Eye (tissue), 1 donor: ENCODE results near the gene KIF26A.

Source experiments
- DNase-seq: peaks from one replicate; pipeline ENCODE4 v3.0.0-alpha.2; 2015

KIF26A gene

GRCh38 chr14:104161602-104162367, 23.4 kb downstream of the KIF26A start:
- DNase-seq = peak; percentile 41

GRCh38 chr14:104162495-104162894, 24.1 kb downstream of the KIF26A start:
- DNase-seq = no peak

DNA sequence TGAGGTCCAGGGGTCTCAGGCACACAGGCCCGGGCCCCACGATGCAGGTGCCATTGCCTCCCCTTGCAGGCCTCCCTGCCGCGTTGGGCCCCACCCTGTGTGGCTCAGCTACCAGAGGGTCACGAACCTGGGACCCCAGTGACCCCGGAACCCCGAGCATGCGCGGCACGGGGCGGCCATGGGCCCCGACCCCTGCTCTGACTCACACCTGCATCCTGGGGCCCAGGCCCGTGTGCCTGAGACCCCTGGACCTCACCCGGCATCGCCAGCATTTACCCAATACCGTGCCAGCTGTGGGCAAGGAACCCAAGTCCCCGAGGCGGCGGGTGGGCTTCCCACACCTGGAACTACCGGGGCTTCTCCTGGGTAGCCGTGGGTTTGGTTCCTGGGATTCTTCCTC, 25.2 kb downstream of the KIF26A start:
- no peak for DNase-seq

GRCh38 chr14:104164041-104164440, 25.7 kb downstream of the KIF26A start:
- DNase-seq = no peak

- DNase-seq = no peak
Observed at GRCh38 chr14:104164512-104164911, 26.1 kb downstream of the KIF26A start.

DNA sequence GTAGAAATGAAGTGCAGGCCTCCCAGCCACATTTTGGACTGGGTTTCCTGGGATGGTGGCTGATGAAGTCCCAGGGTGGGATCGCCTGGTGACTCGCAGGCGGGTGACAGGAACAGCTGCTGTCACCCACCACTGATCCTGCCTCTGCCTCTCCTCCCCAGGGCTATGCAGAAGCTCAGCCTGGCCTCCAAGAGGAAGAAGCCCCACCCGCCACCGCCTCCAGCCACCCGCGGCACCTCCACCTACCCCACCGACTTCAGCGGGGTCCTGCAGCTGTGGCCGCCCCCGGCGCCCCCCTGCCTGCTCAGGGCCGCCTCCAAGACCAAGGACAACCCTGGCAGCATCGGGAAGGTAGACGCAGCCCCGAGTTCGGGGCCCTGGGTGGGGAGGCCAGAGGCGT, 28.3 kb downstream of the KIF26A start:
- DNase-seq = no peak

- no peak for DNase-seq
Observed at GRCh38 chr14:104168603-104169002, 30.2 kb downstream of the KIF26A start.

DNA sequence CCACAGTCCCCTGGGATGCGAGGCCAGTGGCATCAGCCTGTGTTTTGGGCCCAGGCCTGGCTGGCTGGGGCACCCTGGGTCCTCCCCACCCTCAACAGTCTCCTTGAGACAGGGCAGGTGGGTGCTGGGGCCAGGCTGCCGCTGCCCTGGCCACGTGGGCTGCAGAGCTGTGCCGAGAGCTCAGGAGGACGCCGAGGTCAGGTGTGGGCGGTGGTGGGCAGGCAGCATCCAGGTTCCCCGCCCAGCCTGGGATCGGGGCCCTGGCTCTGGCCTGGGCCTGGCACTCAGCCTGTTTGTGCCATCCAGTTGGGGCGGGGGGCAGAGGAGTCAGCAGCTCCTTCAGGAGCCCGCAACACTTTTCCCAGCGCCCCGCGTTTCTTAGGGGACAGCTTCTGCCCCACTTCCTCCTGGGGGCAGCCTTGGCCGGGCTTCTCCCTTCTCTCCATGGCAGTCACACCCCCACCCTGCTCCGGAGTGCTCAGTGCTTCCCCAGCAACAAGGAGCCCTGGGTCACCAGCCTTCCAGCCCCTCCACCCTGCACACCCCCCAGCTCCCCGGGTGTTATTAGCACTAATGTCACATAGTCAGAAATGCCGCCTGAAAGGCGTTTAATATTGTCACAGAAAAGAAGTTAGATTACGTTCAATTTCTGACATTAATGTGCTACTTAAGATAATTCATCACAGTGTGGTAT, 30.8 kb downstream of the KIF26A start:
- no peak for DNase-seq

DNA sequence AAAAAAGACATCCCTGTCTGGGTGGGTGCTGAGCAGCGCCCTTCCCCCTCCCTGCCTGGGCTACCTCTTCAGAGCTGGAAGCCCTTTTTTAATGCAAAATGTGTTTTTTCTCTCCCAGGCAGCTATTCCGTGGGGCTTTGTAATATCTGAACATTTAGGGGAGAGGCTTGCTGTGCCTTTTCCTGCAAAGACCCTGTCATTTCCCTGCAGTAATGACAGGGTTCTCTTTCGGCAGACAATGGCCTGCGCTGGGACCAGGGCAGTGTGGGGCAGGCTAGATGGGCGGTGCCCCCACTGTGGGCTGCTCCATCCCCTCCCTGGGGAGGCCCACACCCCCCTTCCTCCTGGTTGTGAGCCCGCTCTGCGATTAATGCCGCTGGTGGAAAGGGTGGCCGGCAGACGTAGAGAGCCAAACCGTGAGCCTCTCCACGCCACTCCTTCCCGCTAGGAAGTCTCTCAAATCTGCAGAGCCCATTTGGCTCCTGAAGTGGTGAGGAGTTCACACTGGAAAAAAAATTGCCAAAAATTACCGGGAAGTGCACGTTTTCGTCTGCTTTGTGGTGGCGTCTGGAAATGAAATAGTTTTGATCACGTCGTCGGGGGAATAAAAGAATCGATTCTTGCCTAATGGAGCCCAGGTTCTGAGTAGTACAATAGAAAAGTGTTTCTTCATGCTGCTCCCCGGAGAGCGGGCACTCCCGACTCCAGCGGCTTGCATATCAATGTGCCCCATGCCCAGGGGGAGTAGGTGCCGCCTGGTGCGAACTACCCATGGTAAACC, 31.5 kb downstream of the KIF26A start:
- DNase-seq = peak; percentile 69

GRCh38 chr14:104171029-104171697, 32.8 kb downstream of the KIF26A start:
- DNase-seq = peak; percentile 34

DNA sequence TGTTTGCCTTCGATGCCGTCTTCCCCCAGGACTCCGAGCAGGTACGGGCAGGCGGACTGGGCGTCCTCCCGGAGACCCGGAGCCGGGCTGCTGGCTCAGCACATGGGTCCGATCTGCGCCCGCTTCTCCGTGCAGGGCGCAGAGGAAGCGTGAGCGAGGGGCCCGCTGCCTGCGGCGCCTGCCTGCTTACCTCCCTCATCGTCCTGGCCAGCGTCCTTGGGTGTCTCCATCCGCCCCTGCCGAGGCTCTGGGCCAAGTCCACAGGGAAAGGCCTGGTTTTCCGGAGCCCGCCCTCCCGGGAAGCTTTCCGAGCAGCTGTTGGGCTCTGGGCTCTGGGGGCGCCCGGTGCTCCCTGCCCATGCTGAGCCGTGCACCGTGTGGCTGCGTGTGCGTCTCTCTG, 33.5 kb downstream of the KIF26A start:
- no peak for DNase-seq

DNA sequence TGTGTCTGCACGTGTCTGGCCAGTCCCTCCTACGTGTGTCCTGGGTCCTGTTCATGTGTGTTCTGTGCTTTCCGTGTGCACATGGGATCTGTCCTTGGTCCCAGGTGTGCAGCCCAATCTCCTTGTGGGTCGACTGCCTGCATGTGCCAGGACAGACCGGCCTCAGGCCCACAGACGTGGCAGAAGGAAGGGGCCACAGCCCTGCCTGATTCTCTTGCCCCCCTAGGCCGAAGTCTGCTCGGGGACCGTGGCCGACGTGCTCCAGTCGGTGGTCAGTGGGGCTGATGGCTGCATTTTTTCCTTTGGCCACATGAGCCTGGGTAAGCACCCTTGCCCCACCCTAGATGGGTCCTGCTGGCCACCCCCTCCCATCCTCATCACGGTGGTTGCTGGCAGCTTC, 34.0 kb downstream of the KIF26A start:
- no peak for DNase-seq

DNA sequence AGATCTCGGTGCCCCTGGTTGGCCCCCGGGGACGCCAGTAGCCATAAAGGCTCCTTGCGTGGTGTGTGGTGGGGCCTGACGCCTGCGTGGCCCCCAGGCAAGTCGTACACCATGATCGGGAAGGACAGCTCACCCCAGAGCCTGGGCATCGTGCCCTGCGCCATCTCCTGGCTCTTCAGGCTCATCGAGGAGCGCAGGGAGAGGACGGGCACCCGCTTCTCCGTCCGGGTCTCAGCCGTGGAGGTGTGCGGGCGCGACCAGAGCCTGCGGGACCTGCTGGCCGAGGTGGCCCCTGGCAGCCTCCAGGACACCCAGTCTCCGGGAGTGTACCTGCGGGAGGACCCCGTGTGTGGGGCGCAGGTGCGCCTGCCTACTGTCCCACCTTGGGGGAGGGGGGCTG, 34.5 kb downstream of the KIF26A start:
- DNase-seq = no peak

- no peak for DNase-seq
Observed at GRCh38 chr14:104174051-104174450, 35.7 kb downstream of the KIF26A start.

DNA sequence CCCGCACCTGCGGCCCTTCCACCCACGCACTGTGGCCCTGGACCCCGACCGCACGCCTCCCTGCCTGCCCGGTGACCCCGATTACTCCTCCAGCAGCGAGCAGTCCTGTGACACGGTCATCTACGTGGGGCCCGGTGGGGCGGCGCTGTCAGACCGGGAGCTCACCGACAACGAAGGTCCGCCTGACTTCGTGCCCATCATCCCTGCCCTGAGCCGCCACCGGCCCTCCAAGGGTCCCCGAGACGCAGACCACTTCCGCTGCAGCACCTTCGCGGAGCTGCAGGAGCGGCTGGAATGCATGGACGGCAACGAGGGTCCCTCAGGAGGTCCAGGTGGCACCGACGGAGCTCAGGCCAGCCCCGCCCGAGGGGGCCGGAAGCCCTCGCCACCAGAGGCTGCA, 36.7 kb downstream of the KIF26A start:
- DNase-seq = no peak

GRCh38 chr14:104175811-104176210, 37.4 kb downstream of the KIF26A start:
- no peak for DNase-seq

GRCh38 chr14:104176611-104177010, 38.2 kb downstream of the KIF26A start:
- DNase-seq = no peak

DNA sequence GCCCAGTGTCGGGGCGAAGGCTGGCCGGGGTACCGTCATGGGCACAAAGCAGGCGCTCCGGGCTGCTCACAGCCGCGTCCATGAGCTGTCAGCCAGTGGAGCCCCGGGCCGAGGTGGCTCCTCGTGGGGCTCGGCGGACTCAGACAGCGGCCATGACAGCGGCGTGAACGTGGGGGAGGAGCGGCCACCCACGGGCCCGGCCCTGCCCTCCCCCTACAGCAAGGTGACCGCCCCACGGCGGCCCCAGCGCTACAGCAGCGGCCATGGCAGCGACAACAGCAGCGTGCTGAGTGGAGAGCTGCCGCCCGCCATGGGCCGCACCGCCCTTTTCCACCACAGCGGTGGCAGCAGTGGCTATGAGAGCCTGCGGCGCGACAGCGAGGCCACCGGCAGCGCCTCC, 39.0 kb downstream of the KIF26A start:
- DNase-seq = no peak

GRCh38 chr14:104178279-104178678, 39.9 kb downstream of the KIF26A start:
- DNase-seq = no peak

- DNase-seq = no peak
Observed at GRCh38 chr14:104179126-104179525, 40.7 kb downstream of the KIF26A start.

GRCh38 chr14:104179564-104180129, 41.3 kb downstream of the KIF26A start:
- DNase-seq = no peak

GRCh38 chr14:104180561-104181165, 42.3 kb downstream of the KIF26A start:
- DNase-seq = no peak
